Hepatocyte (in vitro differentiated cells): ENCODE results near the gene SPATA6L.

Experiments used
- CTCF ChIP-seq: fragments of 200-600 bp; sonication (generic); IDR thresholded peaks from 2 replicates; pipeline ENCODE4 v1.5.1; 2016; ENCODE audit warnings: antibody characterized with exemption, mild to moderate bottlenecking; ENCODE audit not compliant: poor library complexity
- EZH2 ChIP-seq: fragments of 200-600 bp; sonication (generic); IDR thresholded peaks from 2 replicates; pipeline ENCODE4 v1.6.1; 2016; ENCODE audit warnings: antibody characterized with exemption, mild to moderate bottlenecking, borderline replicate concordance
- EZH2phosphoT487 ChIP-seq: fragments of 200-600 bp; sonication (generic); IDR thresholded peaks from one replicate; pipeline ENCODE4 v1.6.1; 2018; ENCODE audit warnings: antibody characterized with exemption, mild to moderate bottlenecking, low read depth, moderate library complexity; ENCODE audit not compliant: unreplicated experiment, severe bottlenecking

- TF ChIP-seq CTCF (no peak), EZH2 (no peak), EZH2phosphoT487 (no peak)
These were observed 2.3 kb upstream of the SPATA6L start for GRCh38 chr9:4668604-4669003.
